Amygdala (tissue), 56 donors: ENCODE data around the gene PARD3B.

Experiments used
- DNase-seq, 56 donors: peaks; one replicate each; lab custom pipeline; 2025; lab: John Stamatoyannopoulos, UW

PARD3B gene

DNA sequence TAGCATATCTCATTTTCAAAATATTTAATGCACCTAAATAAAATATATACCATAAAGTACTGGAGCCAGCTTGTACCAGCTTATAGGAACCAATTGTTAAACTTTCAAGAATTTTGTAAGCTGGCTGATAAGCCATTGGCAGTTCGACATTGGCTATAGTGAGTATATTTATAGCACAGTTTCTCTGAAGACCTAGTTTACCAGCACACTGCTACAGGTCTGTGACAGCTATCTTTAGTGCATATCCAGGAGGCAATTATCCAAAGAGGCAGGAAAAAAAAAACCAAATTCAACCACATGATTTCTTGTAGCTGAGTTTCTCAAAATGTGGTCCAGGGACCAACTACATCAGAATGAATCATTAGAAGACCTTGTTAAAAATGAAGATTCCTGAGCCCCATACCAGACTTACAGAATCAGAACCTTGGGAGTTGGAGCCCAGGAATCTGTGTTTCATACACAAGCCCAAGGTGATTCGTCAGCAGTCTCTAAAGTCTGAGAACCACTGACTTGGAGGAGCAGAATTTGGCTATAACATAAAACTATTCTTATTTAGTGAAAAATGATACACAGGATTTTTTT lies 858.1 kb downstream of the PARD3B start:
- DNase-seq: no peak

DNA sequence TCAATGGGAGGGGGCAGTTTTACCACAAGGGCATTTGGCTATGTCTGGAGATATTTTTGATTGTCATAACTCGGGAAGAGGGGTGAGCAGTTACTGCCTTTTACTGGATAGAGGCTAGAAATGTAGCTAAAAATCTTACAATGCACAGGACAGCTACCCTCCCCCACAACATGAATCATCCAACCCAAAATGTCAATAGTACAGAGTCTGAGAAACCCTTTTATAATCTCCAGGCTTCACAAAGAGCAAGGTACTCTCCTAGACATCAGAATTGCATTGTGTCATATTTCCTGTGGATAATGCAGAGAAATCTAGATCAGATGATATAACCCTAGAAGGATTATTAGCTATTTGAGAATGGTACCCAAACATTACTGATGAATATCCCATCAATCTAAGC lies 859.9 kb downstream of the PARD3B start:
- DNase-seq: no peak

DNA sequence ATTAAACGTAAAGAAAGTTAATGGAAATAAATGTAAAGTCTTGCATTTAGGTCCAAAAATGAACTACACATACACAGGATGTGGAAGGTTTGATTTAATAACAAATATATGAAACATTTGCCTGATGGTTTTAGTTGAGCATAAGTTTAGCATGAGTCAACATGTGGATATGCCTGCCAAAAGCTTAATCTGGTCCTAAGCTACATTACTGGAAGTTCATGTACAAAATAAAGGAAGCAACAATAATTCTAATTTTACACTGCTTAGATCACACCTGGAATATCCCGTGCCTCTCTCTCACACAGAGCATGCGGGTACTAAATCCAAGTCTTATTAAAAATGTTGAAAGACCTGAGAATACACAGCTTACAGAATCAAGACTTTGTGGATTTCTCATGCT lies 860.5 kb downstream of the PARD3B start:
- DNase-seq: no peak

DNA sequence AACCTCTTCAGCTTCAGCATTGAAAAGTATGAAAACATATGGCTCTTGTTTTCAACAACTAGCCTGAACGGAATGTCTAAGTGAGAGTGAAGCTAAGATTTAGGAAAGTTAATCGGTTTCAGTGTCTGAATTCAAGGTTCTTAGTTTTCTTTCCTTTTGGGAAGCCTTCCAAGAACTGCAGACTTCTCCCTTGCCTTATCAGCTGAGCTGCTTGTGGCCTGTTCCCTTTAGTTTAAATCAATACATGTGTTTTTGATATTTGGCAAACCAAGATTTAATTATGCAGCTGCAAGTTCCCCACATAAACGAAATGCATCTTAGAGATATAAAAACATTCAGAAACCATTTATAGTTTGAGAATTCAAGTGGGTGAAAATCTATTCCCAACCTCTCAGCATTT lies 862.7 kb downstream of the PARD3B start:
- no peak for DNase-seq

DNA sequence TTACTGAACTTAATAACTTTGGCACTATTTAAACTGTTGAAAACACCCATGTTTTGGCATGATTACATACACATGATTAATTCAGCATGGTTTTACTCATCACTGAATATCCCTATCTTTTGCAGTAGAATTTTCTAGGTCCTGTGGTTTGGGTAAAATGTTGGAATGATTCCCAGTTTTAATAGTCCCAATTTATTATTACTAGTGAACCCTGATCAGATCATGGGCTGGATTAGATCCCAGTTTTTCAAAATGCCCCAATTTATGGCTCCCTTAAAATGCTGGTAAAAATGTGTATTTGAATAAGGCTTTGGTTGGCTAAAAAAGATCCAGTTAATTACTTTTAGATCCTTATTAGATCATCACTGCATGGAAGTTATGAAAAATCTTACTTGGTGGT lies 863.4 kb downstream of the PARD3B start:
- no peak for DNase-seq

DNA sequence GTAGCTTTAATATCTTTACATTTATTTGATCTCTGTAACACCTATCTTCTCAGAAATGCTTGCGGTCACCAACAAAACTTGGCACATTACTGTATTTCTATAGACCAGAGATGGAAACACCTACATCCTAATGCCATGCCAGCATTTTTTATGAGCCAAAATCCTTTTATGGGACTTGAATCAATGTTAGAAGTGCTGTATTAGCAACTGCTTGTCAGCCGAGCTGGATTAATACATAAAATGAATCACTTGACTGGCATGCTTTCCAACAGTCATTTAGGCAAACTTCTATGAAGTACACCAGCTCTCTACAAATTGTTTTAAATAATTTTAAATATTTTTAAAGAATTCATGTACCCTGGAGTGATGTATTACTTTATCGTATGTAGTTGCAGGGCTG lies 864.1 kb downstream of the PARD3B start:
- DNase-seq: no peak

DNA sequence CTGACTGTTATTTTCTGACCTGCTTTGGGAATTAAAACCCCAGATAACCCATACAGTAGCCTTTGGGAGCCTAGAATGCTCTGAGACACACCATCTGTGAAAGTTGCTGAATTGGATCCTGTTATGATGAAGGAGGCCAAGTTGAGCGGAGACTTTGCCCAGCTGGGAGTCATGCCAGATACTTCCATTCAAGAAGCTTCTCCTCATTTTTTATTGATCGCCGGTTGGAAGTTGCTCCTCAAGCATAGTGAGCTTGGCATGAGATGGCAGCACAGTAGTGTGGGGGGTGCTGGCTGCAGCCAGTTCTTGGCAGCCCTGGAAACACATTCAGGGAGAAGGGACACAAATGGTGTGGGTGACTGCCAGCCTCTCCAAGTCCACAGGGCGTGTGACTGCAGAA lies 866.3 kb downstream of the PARD3B start:
- DNase-seq: peak in 50 of 56 donors; percentile 1 to 81 (median 33)

DNA sequence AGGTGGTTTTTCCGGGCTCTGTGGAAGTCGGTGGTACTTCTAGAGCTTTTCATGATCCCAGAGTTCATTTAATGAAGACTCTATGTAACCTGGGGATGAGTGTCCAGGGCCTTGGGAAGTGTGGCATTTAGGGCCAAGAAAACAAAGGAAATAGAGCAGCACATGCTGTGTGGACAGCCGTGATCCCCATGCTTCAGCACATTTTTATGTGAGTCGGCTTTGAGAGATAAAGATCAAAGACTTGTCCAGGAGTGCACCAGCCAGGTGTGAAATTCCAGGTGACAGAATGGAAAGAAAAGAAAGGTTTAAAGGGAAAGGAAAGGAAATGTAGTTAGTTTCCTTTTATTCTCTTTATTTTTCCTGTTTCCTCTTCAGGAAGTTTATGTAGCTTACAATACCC lies 879.1 kb downstream of the PARD3B start:
- no peak for DNase-seq

DNA sequence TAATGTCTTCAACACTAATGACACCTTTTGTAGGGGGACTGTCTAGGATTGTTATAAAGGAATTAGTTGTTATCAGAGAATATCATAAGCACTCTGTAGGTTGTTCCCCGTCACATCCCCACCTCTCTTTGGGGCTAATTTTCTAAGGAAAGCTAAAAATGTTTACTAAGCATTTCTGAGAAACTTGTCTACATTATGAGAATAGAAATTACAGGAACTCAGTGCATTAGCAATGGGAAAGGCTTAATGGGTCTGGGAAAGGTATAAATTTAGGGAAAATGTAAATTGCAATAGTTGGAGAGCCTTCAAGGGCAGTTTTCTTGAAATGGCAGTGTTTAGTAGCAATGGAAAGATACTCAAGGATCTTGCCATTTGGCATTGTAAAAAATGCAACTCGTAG lies 879.8 kb downstream of the PARD3B start:
- DNase-seq: no peak

DNA sequence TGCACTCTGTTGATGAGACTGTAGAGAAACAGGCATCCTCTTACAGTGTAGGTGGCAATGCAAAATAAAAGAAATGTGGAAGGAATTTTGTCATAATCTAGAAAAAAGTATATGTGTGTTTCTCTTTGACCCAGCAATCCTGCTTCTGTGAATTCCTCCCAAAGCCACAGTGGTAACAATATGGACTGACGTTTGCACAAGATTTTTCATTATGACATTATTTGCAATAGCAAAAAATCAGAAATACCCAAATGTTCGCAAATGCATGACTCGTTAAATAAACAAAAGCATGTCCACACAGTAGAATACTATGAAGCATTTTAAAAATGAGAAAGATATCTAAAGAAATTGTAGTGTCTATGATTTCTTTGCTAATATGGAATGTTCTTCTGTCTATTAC lies 881.8 kb downstream of the PARD3B start:
- DNase-seq: no peak

DNA sequence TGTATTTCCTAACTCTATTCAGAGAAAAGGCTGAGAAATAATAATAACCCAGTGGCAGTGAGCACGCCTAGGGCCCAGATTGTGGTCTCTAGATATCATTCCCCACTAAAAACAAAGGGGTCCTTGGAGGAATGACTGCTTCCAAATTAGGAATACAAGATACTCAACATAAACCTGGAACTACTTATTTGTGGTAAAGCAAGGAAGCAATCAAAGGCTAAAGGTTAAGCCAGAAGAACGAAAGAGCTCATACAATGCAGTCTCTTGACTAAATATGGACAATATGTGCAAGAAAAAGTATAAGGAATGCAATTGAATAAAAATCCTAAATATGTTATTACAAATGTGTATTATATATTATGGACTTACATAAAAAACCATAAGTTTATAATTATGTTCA lies 883.5 kb downstream of the PARD3B start:
- no peak for DNase-seq

DNA sequence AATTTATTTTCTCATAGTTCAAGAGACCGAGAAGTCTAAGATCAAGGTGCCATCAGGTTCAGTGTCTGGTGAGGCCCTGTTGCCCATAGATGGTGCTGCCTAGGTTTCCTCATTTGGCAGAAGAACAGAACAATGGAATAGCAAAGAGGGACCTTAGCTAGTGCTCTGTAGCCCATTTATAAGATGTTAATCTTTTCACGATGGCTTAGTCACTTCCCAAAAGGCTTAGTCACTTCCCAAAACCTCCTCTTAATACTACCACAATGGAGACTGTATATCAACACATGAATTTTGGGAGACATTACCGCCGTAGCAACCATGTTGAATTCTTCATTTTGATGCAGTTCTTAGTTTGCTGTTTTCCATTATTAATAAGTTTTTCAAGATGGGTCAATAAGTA lies 890.7 kb downstream of the PARD3B start:
- no peak for DNase-seq

DNA sequence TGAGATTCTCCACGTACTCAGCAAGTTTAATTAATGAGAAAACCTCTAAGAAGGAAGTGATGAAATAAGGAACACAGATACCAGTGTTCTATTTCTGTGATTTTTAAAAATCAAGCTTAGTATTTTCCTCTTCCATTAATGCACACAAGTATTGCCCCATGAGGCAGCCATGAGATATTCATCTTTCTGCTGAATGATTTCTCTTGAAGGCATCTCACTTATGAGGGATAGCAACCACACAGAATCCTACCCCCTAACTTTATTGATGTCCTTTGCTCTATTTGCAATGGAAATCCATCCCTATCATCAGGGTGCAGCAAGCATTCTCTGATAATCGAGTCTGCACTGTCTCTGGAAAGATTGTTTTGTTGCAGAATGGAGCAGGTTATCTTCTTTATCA lies 893.0 kb downstream of the PARD3B start:
- no peak for DNase-seq

DNA sequence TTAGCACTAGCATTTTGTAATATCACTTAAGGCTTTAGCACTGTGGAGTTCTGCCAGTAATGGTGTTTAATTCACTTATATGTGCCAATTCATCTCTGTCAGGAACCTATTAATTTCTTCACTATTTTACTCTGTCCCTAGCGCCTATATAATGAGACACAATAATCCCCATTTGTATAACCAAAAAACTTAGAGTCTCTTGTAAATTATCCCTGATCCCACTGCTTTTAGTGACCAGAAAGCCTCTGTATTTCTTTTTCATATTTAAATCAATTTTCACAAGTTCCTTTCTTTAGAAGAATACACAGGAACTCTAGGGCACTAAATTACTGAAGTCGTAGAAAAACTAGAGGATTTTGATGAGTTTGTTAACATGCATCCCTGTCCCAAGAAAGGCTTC lies 894.3 kb downstream of the PARD3B start:
- no peak for DNase-seq

DNA sequence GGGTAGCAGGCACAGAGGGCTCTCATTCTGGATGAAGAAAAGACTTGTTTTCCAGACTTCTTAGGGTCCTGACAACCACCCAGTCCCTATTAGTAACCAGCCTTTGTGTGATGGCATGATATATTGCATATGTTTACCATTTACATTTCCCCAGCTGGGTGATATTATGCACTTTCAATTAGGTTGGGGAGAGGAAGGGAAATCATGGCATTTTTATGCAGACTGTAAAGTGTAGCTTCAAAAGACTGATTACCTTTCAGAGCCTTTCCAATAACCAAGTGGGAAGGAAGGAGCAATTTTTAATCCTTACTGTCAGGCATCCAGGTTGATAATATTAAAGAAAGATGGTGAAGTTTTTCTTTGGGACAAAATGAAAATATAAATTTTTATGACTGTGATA lies 896.2 kb downstream of the PARD3B start:
- no peak for DNase-seq

DNA sequence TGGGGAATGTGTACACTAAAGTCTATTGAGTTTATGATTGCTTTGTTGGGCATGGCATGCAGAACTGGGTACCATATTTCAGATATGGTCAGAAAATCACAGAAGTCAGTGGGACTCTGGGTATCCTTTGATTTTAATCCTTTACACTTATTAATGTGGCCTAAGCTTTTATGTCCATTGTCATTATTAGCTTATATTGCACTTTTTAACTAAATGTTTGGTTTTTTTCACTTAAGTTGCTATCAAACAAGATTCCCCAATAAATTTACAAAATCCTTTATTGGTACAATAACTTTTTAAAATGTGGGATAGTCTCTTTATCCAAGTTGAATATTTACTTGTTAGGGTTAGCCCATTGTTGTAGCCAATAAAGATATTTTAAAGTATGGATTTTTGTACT lies 902.9 kb downstream of the PARD3B start:
- DNase-seq: no peak

DNA sequence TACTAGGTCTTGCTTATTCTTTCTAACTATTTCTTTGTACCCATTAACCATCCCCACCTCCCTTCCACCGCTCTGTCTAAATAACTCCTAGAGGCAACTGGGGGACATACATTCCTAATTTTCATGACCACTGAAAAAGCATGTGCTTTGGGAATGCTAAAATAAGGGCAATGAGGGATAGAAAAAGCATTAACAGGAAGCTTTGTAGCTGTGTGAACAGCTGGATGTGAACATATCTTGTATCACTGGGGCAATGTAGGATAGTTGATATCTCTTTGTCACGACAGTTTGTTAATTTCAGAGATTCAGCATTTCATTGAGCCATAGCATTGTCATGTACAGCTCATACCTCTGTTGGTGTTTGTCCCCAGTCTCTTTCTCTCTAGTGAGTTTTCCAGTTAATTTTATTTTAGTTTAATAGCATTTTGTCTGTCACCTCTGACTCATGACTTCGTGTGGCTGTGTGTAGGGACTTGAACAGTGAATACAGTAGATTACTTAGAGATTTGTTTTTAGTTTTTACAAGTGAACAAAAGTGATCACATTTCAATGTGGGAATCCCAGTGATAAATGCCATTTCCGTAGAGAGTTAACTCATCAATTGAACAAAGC lies 906.7 kb downstream of the PARD3B start:
- DNase-seq: no peak

DNA sequence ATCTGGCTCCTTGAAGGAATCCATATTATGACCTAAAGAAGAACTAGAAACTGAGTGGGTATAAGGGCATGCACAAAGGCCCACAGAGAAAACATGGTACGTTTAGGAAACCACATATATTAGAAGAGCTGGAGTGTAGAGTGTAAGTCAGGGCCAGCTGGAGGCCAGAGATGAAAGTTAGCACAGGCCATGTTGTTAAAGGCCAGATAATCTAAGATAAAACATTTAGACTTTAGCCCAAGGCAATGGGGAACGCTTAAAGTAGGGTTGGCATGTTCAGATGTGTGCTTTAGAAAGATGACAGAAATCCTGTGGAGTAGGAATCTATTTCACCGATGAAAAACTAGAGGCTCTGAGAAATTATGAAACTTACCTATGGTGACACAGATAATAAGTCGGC lies 907.9 kb downstream of the PARD3B start:
- no peak for DNase-seq

DNA sequence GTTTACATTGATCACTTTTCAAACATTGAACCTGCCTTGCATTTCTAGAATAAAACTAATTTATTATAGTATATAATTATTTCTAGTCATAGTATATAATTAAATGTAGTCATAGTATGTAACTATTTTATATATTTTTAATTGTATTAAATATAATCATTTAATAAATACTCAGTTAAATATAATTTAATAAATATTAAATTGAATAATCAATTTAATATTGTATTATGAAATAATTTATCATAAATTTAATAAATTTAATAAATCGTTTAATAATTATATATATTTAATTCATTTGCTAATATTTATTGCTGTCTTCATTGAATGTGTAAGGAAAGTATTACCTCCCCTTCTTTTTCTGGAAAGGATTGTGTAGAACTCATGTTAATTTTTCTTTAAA lies 911.4 kb downstream of the PARD3B start:
- DNase-seq: no peak

DNA sequence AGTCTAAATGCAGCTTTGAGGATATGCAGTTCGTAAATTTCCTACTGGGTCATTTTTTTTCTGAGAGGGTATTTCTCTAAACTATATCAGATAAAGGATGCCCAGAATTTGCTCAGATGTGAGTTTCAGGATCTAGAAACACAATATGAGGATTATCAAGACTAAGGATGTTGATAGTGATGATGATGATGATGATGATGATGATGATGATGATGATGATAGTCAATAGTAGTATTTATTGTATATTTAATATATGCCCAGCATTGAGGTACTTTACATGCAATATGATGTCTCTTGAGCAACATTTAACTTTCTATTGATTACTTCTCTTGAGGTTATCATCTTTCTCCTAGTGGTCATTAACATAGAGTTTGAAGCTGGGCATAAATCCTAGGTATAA lies 914.9 kb downstream of the PARD3B start:
- no peak for DNase-seq

DNA sequence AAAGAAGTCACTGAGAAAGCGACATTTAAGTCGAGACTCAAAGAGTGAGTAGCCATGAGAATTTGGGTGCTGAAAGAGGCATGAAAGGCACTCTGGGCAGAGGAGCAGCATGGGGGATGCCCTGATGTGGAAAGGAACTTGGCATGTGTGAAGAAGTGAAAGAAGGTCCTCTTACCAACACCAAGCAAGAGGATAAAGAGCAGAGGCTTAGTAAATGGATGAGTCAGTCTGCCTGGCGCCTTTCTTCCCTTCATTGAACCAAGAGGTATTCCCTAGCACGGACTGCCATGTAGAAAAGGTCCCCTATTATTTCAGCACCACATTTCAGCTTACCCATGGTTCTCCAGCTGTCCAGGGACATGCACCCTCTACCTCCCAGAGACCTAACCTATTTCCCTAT lies 915.9 kb downstream of the PARD3B start:
- DNase-seq: no peak

DNA sequence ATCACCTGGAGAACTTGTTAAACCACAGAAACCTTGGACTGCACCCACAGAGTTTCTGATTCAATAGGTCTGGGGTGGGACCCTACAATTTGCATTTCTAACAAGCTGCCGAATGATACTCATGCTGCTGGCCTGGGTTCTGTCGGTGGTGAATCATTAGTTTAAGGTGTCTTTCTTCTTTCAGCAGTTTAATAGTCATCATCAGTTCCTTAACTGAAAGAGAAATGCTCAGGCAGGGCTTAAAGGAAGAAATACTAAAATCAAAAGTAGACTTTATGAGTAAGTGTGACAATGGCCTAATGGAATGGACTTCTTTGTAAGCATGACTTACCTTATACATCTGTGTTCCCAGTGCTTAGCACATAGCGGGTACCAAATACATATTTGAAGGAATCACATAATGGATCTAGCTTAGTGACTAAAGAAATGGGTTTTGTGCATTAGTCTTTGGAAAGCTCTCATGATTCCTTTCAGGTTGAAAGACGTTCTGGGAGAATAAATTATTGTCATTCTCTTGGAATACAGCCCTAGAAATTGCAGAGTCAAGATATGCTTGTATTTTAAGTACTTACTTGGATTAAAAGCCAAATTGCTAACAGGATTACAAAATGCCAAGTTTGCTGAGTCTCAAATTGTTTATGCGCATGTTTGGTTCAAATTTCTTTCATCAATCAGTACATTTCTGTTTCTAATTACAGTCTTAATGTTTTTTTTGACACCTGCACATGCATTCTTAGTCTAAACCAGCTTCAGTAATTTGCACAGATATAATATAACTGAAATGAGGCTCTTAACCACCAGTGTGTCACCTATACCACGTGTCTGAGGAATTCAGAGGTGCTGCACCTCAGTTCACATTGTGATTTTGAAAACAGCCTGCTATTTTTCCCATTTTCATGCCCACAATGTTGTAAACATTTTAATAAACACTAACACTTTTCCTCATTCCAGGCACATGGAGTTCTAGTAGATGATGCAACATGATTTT lies 916.7 kb downstream of the PARD3B start:
- DNase-seq: no peak
